HepG2 (cell line): ENCODE data around the gene WDR41. TPM values are rescaled to one million over a fixed set of nuclear protein-coding genes. Genes with fewer than 3 reads are reported as not detected.
"Not testable (repeated sequence)": the region's sequence is repeated elsewhere in the genome, so short reads cannot be mapped to it uniquely, and the experiment has no call there.

ENCODE experiments used
- ATAC-seq: fragments of 200-7000 bp; cut with Tn5 transposase; 3 replicates; pipeline ENCODE4 v1.9.1; 2020; ENCODE audit warnings: mild to moderate bottlenecking, moderate library complexity
- BruUV-seq: library from RNA; stranded (reverse); fragments of 400-500 nt; replicated peaks from 2 replicates; lab custom pipeline; 2021; lab: Mats Ljungman, UMichigan
- CTCF ChIA-PET: fragments of 300-600 bp; formaldehyde crosslinking; extraction: SDS; loops from one replicate; lab custom pipeline; 2021; ENCODE audit warnings: low total read pairs, inconsistent platforms, low intra/inter-chr PET ratio; lab: Yijun Ruan, JAX
- POLR2A ChIA-PET: fragments of 350-600 bp; sonication (Branson Sonifier 250); formaldehyde crosslinking; loops from one replicate; lab custom pipeline; 2020; ENCODE audit warnings: antibody characterized with exemption, inconsistent platforms; lab: Yijun Ruan, JAX
- DNase-seq: peaks from one replicate; pipeline ENCODE4 v3.0.0-alpha.2; 2015; ENCODE audit warnings: low spot score
- FAIRE-seq: peaks from 3 replicates; lab custom pipeline; 2011; peaks lifted over from hg19 to GRCh38; lab: Jason Lieb, UNC
- H2AFZ ChIP-seq: one replicate; pipeline ENCODE4 v1.6.1; 2011; ENCODE audit warnings: low read length, inconsistent platforms
- H3K27ac ChIP-seq: fragments of 300-600 bp; 3 replicates; pipeline ENCODE4 v1.8.0; 2011; ENCODE audit warnings: mixed run types, mild to moderate bottlenecking, mixed read lengths, low read length, inconsistent platforms; ENCODE audit not compliant: insufficient read depth; ENCODE audit errors: extremely low read length
- H3K27me3 ChIP-seq, 2 experiments: fragments of 200-600 bp in 1 of 2; 2 replicates in 1 of 2; 3 replicates in 1 of 2; pipeline versions ENCODE4 v1.6.0 to v1.8.0; 2011; ENCODE audit warnings: low read length in 2 of 2, mild to moderate bottlenecking in 2 of 2, moderate library complexity in 2 of 2, inconsistent platforms in 1 of 2; ENCODE audit not compliant: insufficient read depth in 2 of 2, control insufficient read depth in 1 of 2
- H3K36me3 ChIP-seq, 2 experiments: fragments of 200-600 bp in 1 of 2; replicated peaks in 1 of 2; 2 replicates in 1 of 2; 3 replicates in 1 of 2; pipeline versions ENCODE4 v1.5.1 to v1.8.0; 2011; ENCODE audit warnings: low read length in 2 of 2, inconsistent platforms in 1 of 2; ENCODE audit not compliant: insufficient read depth in 2 of 2, control insufficient read depth in 1 of 2
- H3K4me1 ChIP-seq: 2 replicates; pipeline ENCODE4 v1.5.1; 2012; ENCODE audit warnings: low read length, inconsistent platforms; ENCODE audit not compliant: insufficient read depth
- H3K4me2 ChIP-seq: 2 replicates; pipeline ENCODE4 v1.6.0; 2011; ENCODE audit warnings: low read depth, low read length, inconsistent platforms
- H3K4me3 ChIP-seq, 3 experiments: fragments of 200-600 bp in 1 of 3; sonication (generic), shearing (Covaris generic) in 1 of 3; replicated peaks in 1 of 3; 2 replicates each; pipeline ENCODE4 v1.5.1; 2011 to 2016; ENCODE audit warnings: low read length in 3 of 3, inconsistent platforms in 2 of 3, low read depth in 2 of 3, mild to moderate bottlenecking in 2 of 3, control low read depth in 1 of 3, mixed read lengths in 1 of 3; ENCODE audit not compliant: insufficient read depth in 1 of 3
- H3K79me2 ChIP-seq: one replicate; pipeline ENCODE4 v1.6.1; 2011; ENCODE audit warnings: low read length, inconsistent platforms; ENCODE audit not compliant: insufficient read depth
- H3K9ac ChIP-seq: 2 replicates; pipeline ENCODE4 v1.6.0; 2011; ENCODE audit warnings: mild to moderate bottlenecking, low read depth, low read length, inconsistent platforms; ENCODE audit not compliant: insufficient read depth
- H3K9me3 ChIP-seq: 2 replicates; pipeline ENCODE4 v1.5.1; 2012; ENCODE audit warnings: mild to moderate bottlenecking, low read length
- H4K20me1 ChIP-seq: 2 replicates; pipeline ENCODE4 v1.6.0; 2011; ENCODE audit warnings: inconsistent platforms, mild to moderate bottlenecking, low read length, moderate library complexity; ENCODE audit not compliant: insufficient read depth
- FOSL2 ChIP-seq: sonication (generic); formaldehyde crosslinking; IDR thresholded peaks from 2 replicates; pipeline ENCODE4 v1.4.0; 2020; ENCODE audit warnings: missing genetic modification reagents
- MAFF ChIP-seq: IDR thresholded peaks from 2 replicates; pipeline ENCODE4 v1.6.1; 2011; ENCODE audit warnings: low read depth, low read length, improper control_type of control experiment
- MAFK ChIP-seq, 2 experiments: IDR thresholded peaks in 1 of 2; conservative IDR thresholded peaks in 1 of 2; 2 replicates each; pipeline ENCODE4 v1.6.1; 2011; ENCODE audit warnings: improper control_type of control experiment in 2 of 2, low read length in 2 of 2
- RBAK ChIP-seq: sonication (generic); formaldehyde crosslinking; IDR thresholded peaks from 2 replicates; pipeline ENCODE4 v1.5.1; 2020; ENCODE audit warnings: mild to moderate bottlenecking, missing genetic modification reagents
- ZMYM3 ChIP-seq: sonication (generic); formaldehyde crosslinking; IDR thresholded peaks from 2 replicates; pipeline ENCODE4 v1.5.1; 2020; ENCODE audit warnings: mild to moderate bottlenecking, missing genetic modification reagents
- WGBS: methylation state at CpG from one replicate; pipeline ENCODE4 v1.1.6; 2017; ENCODE audit warnings: low lambda C conversion rate; 5-methylcytosine and 5-hydroxymethylcytosine counted together
- in situ Hi-C: cut with HindIII; loops from 2 replicates; pipeline ENCODE4 v1.10.0; 2017; ENCODE audit warnings: low pct_unique_long_range_greater_than_20kb; ENCODE audit not compliant: extremely low pct_ligation_motif_present
- intact Hi-C: fragments of 100-400 bp; cut with micrococcal nuclease; formaldehyde crosslinking; loops from one replicate; pipeline ENCODE4 v1.10.0; 2022; ENCODE audit not compliant: unreplicated experiment
- polyA plus RNA-seq, 8 experiments: library from polyadenylated mRNA; depleted of rRNA in 3 of 8; stranded (reverse) in 7 of 8; unstranded in 1 of 8; fragments of >200 nt; fragmentation: Illumina TruSeq in 4 of 8; extraction: Trizol in 4 of 8; gene quantifications; 2 replicates each; pipeline versions ENCODE4 v1.2.1 to v1.2.3, GENCODE V29; 2011 to 2016; ENCODE audit warnings: low read depth in 4 of 8, missing spikeins in 1 of 8, mixed read lengths in 1 of 8; ENCODE audit not compliant: insufficient read depth in 1 of 8
- total RNA-seq, 5 experiments: library from RNA; depleted of rRNA; stranded (reverse); fragments of >200 nt; fragmentation: Illumina TruSeq; extraction: Trizol; gene quantifications; 2 replicates each; pipeline ENCODE4 v1.2.3, GENCODE V29; 2016; ENCODE audit warnings: low read depth in 1 of 5
- TF ChIP-seq, protein P1 (sequence below): sonication (generic); formaldehyde crosslinking; conservative IDR thresholded peaks from 2 replicates; pipeline ENCODE4 v1.4.0; 2020; ENCODE audit warnings: missing genetic modification reagents

Gene WDR41
- total and polyA plus RNA-seq, 2 of the 13 experiments (the other 11 are each of a cell fraction or from before 2014, with no cell fraction given), result 18.9 to 39.3 TPM

DNA sequence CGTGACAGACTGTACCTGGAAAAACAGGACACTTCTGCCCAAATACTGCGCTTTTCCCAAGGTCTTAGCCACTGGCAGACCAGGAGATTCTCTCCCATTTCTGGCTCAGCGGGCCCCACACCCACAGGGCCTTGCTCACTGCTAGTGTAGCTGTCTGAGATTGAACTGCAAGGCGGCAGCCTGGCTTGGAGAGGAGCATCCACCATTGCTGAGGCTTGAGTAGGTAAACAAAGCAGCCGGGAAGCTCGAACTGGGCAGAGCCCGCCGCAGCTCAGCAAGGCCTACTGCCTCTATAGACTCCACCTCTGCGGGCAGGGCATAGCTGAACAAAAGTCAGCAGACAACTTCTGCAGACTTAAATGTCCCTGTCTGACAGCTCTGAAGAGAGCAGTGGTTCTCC, 9.0 kb upstream of the WDR41 start:
- POLR2A ChIA-PET, in situ Hi-C loops, intact Hi-C loops, H4K20me1 ChIP-seq, H3K9me3 ChIP-seq, H3K27me3 ChIP-seq, H3K36me3 ChIP-seq, H3K79me2 ChIP-seq, FAIRE-seq, H3K4me1 ChIP-seq, H3K27ac ChIP-seq, DNase-seq, H2AFZ ChIP-seq, H3K9ac ChIP-seq, CTCF ChIA-PET, BruUV-seq, ATAC-seq: not testable (repeated sequence)
- 0% methylated on average over 4 of the region's 9 CpGs for WGBS
- TF ChIP-seq RBAK (peak; percentile 87), ZMYM3 (CRISPR knock-in tag) (0 out of 2 replicates have a peak, but pooled peaks have one; percentile 14)
- Histone ChIP-seq H3K4me3 (peak overlapping the region in 2 of 3 experiments; percentile 36 to 37; a peak in 2 of 6 replicates), H3K4me2 (peak overlapping the region; percentile 46)

- no TSS peak for BruUV-seq
Observed at GRCh38 chr5:77499973-77500372, 7.9 kb upstream of the WDR41 start.

More at GRCh38 chr5:77499973-77500372, 7.9 kb upstream of the WDR41 start:
- Histone ChIP-seq H3K36me3 (no peaks in the 10 kb centered on the region), H3K27ac (no peak overlapping the region), H2AFZ (no peak overlapping the region), H4K20me1 (no peaks in the 10 kb centered on the region), H3K9me3 (no peaks in the 10 kb centered on the region), H3K27me3 (peaks cover 0 to 5% of the 10 kb centered on the region in 2 experiments; a peak in 2 of 5 replicates), H3K4me1 (no peaks in the 10 kb centered on the region), H3K79me2 (no peaks in the 10 kb centered on the region), H3K9ac (no peak overlapping the region), H3K4me3 (no peak overlapping the region), H3K4me2 (no peak overlapping the region)
- no peak for DNase-seq
- no peak for FAIRE-seq
- ATAC-seq, result no peak
- in situ Hi-C loops (no loop called here), intact Hi-C loops (no loop called here)
- POLR2A ChIA-PET, result no interaction called here
- CTCF ChIA-PET, result no interaction called here
- 75% methylated on average over 2 of the region's 2 CpGs for WGBS
- TF ChIP-seq MAFF (peak; percentile 63), FOSL2 (no peak), MAFK (conservative IDR thresholded peaks at IDR 0.05 in 1 of 2, IDR thresholded peaks at IDR 0.05 in 1 of 2; ENCODE audit: low read length in 2 of 2) (peak; percentile 27 to 65; a peak in 3 of 4 replicates)
- TF ChIP-seq, protein P1, sequence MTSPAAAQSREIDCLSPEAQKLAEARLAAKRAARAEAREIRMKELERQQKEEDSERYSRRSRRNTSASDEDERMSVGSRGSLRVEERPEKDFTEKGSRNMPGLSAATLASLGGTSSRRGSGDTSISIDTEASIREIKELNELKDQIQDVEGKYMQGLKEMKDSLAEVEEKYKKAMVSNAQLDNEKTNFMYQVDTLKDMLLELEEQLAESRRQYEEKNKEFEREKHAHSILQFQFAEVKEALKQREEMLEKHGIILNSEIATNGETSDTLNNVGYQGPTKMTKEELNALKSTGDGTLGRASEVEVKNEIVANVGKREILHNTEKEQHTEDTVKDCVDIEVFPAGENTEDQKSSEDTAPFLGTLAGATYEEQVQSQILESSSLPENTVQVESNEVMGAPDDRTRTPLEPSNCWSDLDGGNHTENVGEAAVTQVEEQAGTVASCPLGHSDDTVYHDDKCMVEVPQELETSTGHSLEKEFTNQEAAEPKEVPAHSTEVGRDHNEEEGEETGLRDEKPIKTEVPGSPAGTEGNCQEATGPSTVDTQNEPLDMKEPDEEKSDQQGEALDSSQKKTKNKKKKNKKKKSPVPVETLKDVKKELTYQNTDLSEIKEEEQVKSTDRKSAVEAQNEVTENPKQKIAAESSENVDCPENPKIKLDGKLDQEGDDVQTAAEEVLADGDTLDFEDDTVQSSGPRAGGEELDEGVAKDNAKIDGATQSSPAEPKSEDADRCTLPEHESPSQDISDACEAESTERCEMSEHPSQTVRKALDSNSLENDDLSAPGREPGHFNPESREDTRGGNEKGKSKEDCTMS, result no peak
